Activated CD8-positive, alpha-beta memory T cell treated with anti-CD3 and anti-CD28 coated beads, Interleukin-2, amount 50 U/mL, for 4 hours (primary cell): Measurements from ENCODE around the gene ZSCAN22.
A peak's percentile ranks its signal among the peaks of the same experiment; 100 is the strongest.
"Not testable (repeated sequence)": the region's sequence is repeated elsewhere in the genome, so short reads cannot be mapped to it uniquely, and the experiment has no call there.

Source experiments
- DNase-seq: peaks from one replicate; pipeline ENCODE4 v3.0.0-alpha.2; 2020

The ZSCAN22 gene

GRCh38 chr19:58319241-58319640 lies 7.6 kb upstream of the ZSCAN22 start:
- no peak for DNase-seq

- no peak for DNase-seq
Observed at GRCh38 chr19:58325311-58326022, 1.3 kb upstream of the ZSCAN22 start.

GRCh38 chr19:58326501-58326913 lies 287 bp upstream of the ZSCAN22 start:
- DNase-seq = no peak

DNA sequence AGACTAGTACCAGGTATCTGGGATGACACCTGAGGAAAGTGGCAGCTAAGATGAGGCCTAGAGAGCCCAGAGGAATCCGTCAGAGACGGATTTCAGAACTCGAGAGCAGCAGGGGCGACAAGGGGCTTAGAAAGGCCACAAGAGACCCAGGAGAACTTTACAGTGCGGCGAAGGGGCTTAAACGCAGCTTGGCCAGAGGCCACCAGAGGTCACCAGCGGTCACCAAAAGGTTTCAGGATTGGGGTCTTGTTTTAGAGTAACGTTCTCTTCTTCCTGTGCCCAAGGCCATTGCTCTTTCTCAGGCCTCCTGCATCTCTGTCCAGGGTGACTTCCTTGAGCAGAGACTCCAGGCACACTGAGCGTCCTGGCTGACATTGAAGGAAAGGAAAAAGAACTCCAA lies 2.2 kb downstream of the ZSCAN22 start:
- DNase-seq = no peak

DNA sequence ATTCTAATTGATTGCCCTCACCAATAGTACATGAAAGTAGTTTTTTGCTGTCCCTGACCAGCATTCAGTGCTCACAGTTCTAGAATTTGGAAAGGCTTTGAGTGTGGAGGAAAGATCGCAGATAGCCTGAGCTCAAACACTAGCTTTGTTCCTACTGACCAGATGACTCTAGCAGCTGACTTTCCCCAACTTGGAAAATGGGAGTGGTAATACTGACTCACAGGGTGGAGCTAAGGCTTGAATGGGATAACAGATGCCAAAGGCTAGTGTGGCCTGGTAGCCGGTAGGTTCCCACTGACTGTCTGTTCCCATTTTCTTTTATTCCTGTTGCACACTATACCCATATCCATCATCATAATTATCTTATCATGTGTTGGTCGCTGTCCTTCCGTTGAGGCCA lies 3.7 kb downstream of the ZSCAN22 start:
- no peak for DNase-seq

GRCh38 chr19:58332697-58333096 lies 5.9 kb downstream of the ZSCAN22 start:
- no peak for DNase-seq

DNA sequence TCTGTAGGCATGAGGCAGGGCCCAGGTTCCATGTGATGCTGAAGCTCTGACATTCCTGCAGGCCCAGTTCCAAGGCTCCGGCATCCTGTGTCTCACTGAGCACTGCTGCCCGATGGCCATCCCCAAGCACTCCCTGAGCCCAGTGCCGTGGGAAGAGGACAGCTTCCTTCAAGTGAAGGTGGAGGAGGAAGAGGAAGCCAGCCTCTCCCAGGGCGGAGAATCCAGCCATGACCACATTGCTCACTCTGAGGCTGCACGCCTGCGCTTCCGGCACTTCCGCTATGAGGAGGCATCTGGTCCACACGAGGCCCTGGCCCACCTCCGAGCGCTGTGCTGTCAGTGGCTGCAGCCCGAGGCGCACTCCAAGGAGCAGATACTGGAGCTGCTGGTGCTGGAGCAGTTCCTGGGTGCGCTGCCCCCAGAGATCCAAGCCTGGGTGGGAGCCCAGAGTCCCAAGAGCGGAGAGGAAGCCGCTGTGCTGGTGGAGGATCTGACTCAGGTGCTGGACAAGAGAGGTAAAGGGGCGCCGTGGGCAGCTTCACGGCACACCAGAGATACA lies 8.0 kb downstream of the ZSCAN22 start:
- DNase-seq = no peak

DNA sequence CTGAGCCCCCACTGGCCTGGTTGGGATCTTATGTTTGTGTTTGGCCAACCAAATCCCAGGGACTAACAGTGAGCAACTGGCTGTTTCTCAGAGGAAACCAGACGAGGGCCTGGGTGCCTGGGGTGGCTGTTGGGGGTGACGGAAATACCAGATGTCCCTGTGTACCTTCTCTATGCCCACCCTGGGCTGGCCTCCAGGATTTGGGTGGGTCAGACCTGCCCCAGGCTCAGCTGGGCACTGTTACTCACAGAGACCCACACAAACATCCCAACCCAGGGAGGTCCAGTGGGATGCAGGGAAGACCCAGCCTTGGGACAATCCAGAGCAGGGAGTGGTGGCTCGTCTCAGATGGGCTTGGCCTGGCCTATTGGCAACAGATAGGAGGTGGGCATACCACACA lies 8.8 kb downstream of the ZSCAN22 start:
- DNase-seq = no peak

GRCh38 chr19:58336216-58336615 lies 9.4 kb downstream of the ZSCAN22 start:
- DNase-seq = no peak

DNA sequence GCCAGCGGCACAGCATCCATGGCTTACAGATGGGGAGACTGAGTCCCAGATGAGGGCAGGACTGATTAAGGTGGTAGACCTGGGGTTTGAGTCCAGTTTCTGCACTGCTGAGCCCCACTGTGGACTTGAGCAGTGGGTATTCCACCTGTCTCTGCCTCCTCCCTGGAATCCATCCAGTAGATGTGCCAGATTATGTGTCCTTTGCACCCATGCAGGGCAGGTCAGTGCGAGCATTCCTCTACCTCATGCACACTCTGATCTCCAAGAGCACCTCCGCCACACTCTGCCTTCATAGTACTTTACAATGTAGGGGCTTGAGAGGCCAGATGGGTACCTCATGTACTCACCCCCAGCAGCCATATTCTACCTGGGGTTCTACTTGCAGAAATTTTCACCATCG lies 10.0 kb downstream of the ZSCAN22 start:
- DNase-seq = no peak

- DNase-seq = no peak
Observed at GRCh38 chr19:58338336-58338735, 11.5 kb downstream of the ZSCAN22 start.

DNA sequence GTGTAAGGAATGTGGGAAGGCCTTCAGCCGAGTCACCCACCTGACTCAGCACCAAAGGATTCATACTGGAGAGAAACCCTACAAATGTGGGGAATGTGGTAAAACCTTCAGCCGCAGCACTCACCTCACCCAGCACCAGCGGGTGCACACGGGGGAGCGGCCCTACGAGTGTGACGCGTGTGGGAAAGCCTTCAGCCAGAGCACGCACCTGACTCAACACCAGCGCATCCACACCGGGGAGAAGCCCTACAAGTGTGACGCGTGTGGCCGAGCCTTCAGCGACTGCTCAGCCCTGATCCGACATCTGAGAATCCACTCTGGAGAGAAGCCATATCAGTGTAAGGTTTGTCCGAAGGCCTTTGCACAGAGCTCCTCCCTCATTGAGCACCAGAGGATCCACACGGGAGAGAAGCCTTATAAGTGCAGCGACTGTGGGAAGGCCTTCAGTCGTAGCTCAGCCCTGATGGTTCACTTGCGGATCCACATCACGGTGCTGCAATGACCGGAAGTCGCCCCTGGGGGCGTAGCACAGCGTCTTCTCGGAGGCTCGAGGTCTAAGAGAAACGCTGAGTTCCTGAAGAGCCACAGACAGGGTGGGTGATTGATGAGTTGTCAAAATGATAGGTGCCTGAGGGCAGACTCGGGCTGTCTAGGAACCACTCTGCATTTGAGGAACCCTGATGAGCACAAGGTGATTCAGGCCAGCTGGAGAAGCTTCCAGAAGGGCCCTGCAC lies 12.2 kb downstream of the ZSCAN22 start:
- DNase-seq = no peak

- no peak for DNase-seq
Observed at GRCh38 chr19:58345558-58345957, 18.8 kb downstream of the ZSCAN22 start.

- DNase-seq = peak; percentile 72
Observed at GRCh38 chr19:58346961-58347929, 20.5 kb downstream of the ZSCAN22 start.

DNA sequence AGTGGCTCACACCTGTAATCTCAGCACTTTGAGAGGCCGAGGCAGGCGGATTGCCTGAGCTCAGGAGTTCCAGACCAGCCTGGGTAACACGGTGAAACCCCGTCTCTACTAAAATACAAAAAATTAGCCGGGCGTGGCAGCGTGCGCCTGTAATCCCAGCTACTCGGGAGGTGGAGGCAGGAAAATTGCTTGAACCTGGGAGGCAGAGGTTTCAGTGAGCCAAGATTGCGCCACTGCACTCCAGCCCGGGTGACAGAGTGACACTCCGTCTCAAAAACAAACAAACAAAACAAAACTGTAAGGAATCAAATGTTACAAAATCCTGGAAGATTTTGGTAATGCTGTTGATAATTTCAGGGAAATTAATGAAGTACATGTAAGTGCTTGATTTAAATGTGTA lies 21.3 kb downstream of the ZSCAN22 start:
- DNase-seq = not testable (repeated sequence)

DNA sequence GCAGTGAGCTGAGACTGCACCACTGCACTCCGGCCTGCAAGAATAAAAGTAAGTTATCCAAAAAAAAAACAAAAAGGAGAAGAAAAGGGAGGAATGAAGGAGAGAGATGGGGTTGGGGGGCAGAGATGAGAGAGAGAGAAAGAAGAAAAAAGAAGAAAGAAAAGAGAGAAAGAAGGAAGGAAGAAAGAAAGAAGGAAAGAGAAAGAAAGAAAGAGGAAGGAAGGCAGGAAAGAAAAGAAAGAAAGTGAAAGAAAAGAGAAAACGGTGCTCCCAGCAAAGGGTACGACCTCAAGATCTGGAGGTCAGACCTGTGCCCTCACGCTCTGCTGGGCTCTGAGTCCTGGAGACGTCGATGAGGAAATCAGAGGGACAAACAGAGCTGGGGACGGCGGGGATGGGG lies 22.8 kb downstream of the ZSCAN22 start:
- no peak for DNase-seq

DNA sequence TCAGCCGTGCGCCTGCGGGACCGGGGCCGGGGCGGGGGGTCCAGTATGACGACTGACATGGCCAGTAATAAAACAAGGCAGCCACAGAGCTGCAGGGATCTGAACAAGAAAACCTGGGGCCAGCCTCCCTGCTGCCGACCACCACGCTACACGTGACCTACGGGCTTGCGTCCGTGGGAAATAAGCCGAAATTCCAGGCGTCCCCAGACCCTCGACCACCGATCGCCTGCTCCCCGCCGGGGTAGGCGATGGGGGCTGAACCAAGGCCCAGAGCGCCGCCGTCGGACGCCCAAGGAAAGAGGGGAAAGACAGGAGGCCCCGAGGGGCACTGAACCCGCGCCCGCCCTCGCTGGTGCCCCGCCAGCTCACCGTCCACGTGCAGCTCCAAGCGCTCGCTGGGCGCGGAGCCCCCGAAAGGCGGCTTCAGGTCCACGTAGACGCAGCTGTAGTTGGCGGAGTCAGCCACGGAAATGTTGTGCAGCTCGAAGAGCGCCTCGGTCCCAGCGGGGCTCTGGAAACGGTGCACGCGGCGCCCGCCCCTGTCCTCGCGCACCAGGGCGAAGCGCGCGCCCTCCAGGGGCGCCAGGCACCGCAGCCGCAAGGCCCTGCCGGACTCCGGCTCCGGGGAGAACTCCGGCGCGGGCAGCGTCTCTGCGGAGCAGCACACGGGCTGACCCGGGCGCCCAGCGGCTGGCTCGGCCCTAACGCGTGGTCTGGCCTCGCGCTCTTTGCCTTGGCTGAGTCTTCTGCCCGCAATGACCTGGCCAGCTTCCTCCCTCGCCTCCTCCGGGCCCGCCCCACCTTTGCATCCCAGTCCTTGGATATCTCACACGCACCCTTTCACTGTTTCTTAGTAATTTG lies 23.4 kb downstream of the ZSCAN22 start:
- no peak for DNase-seq

GRCh38 chr19:58350871-58351557 lies 24.2 kb downstream of the ZSCAN22 start:
- DNase-seq = no peak

DNA sequence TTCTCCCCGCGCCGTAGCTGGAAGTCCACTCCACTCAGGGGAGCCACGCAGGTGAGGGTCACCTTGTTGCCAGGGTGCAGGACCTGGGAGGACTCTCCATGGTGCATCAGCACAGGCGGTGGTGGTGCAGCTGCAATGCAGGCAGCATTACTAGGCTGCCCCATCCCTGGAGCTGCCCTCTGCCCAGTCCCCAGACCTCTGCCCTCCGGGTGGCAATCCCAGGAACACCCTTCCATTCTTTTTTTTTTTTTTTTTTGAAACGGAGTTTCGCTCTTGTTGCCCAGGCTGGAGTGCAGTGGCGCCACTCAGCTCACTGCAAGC lies 24.7 kb downstream of the ZSCAN22 start:
- DNase-seq = no peak

- DNase-seq = no peak
Observed at GRCh38 chr19:58351990-58352755, 25.4 kb downstream of the ZSCAN22 start.
